ENCODE measurements around the gene GAS5. TPM values are rescaled to one million over a fixed set of nuclear protein-coding genes. Genes with fewer than 3 reads are reported as not detected.
A peak's percentile ranks its signal among the peaks of the same experiment; 100 is the strongest.

The GAS5 gene
- total and polyA plus RNA-seq, 9 of the 15 experiments (the other 6 are each of a cell fraction or from before 2014, with no cell fraction given) = 565 to 1,860 (median 1,006) TPM

DNA sequence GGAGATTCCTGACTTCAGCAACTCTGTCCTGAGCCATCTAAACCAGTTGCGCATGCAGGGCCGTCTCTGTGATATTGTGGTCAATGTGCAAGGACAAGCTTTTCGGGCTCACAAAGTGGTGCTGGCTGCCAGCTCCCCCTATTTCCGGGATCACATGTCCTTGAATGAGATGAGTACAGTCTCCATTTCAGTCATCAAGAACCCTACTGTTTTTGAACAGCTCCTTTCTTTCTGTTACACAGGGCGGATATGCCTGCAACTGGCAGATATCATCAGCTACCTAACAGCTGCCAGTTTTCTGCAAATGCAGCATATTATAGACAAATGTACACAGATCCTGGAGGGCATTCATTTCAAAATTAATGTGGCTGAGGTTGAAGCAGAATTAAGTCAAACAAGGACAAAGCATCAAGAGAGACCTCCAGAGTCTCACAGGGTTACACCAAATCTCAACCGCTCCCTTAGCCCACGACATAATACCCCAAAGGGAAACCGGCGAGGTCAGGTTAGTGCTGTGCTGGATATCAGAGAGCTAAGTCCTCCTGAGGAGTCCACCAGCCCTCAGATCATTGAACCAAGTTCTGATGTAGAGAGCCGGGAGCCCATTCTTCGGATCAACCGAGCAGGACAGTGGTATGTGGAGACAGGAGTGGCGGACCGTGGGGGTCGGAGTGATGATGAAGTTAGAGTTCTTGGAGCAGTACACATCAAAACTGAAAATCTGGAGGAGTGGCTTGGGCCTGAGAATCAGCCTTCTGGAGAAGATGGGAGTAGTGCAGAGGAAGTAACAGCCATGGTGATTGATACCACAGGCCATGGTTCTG is 2.7 kb upstream of the GAS5 start (continued):
- TF ChIP-seq, protein P1, sequence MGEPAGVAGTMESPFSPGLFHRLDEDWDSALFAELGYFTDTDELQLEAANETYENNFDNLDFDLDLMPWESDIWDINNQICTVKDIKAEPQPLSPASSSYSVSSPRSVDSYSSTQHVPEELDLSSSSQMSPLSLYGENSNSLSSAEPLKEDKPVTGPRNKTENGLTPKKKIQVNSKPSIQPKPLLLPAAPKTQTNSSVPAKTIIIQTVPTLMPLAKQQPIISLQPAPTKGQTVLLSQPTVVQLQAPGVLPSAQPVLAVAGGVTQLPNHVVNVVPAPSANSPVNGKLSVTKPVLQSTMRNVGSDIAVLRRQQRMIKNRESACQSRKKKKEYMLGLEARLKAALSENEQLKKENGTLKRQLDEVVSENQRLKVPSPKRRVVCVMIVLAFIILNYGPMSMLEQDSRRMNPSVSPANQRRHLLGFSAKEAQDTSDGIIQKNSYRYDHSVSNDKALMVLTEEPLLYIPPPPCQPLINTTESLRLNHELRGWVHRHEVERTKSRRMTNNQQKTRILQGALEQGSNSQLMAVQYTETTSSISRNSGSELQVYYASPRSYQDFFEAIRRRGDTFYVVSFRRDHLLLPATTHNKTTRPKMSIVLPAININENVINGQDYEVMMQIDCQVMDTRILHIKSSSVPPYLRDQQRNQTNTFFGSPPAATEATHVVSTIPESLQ (CRISPR knock-in tag; IDR thresholded peaks at IDR 0.05) = 0 out of 2 replicates have a peak, but pooled peaks have one; percentile 65
- TF ChIP-seq, protein P2, sequence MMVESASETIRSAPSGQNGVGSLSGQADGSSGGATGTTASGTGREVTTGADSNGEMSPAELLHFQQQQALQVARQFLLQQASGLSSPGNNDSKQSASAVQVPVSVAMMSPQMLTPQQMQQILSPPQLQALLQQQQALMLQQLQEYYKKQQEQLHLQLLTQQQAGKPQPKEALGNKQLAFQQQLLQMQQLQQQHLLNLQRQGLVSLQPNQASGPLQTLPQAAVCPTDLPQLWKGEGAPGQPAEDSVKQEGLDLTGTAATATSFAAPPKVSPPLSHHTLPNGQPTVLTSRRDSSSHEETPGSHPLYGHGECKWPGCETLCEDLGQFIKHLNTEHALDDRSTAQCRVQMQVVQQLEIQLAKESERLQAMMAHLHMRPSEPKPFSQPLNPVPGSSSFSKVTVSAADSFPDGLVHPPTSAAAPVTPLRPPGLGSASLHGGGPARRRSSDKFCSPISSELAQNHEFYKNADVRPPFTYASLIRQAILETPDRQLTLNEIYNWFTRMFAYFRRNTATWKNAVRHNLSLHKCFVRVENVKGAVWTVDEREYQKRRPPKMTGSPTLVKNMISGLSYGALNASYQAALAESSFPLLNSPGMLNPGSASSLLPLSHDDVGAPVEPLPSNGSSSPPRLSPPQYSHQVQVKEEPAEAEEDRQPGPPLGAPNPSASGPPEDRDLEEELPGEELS (CRISPR knock-in tag; IDR thresholded peaks at IDR 0.05; ENCODE audit: borderline replicate concordance) = no peak
- TF ChIP-seq ZNF780A (CRISPR knock-in tag; IDR thresholded peaks at IDR 0.05) (no peak), XRCC3 (IDR thresholded peaks at IDR 0.05) (no peak; the same call in 1 of the 2 replicates), ZNF124 (CRISPR knock-in tag; IDR thresholded peaks at IDR 0.05) (no peak), ARID1B (IDR thresholded peaks at IDR 0.05) (peak; percentile 36; the same call in 1 of the 2 replicates), IRF2 (CRISPR knock-in tag; IDR thresholded peaks at IDR 0.05) (no peak), YBX1 (IDR thresholded peaks at IDR 0.05) (no peak), RHOXF2B (CRISPR knock-in tag; conservative IDR thresholded peaks at IDR 0.05) (no peak), ZNF444 (CRISPR knock-in tag; IDR thresholded peaks at IDR 0.05) (no peak), NEUROD1 (IDR thresholded peaks at IDR 0.05; ENCODE audit: borderline replicate concordance, low read depth, low read length, partially characterized antibody) (no peak), HOXB6 (CRISPR knock-in tag; IDR thresholded peaks at IDR 0.05; ENCODE audit: borderline replicate concordance) (no peak), RBBP5 (IDR thresholded peaks at IDR 0.05; ENCODE audit: borderline replicate concordance, insufficient read depth, low read length, poor library complexity, severe bottlenecking) (no peak), FOXJ3 (CRISPR knock-in tag; IDR thresholded peaks at IDR 0.05) (no peak), MXI1 (IDR thresholded peaks at IDR 0.05; ENCODE audit: low read depth, low read length) (no peak), TFAM (CRISPR knock-in tag; conservative IDR thresholded peaks at IDR 0.05) (no peak), HCFC1 (IDR thresholded peaks at IDR 0.05; ENCODE audit: low read depth, low read length) (no peak), ZNF583 (CRISPR knock-in tag; IDR thresholded peaks at IDR 0.05) (no peak), XRCC4 (IDR thresholded peaks at IDR 0.05; ENCODE audit: extremely low read depth, insufficient read depth, insufficient read length) (no peak), TCFL5 (CRISPR knock-in tag; conservative IDR thresholded peaks at IDR 0.05) (no peak), RBM39 (optimal IDR thresholded peaks at IDR 0.05; ENCODE audit: low read depth, low read length) (no peak), KAT7 (CRISPR knock-in tag; IDR thresholded peaks at IDR 0.05; ENCODE audit: borderline replicate concordance) (no peak), SP2 (IDR thresholded peaks at IDR 0.05; ENCODE audit: extremely low read depth, low read depth, low read length, poor library complexity, severe bottlenecking) (no peak), ZNF253 (CRISPR knock-in tag; conservative IDR thresholded peaks at IDR 0.05) (no peak)
- TF ChIP-seq, protein P3, sequence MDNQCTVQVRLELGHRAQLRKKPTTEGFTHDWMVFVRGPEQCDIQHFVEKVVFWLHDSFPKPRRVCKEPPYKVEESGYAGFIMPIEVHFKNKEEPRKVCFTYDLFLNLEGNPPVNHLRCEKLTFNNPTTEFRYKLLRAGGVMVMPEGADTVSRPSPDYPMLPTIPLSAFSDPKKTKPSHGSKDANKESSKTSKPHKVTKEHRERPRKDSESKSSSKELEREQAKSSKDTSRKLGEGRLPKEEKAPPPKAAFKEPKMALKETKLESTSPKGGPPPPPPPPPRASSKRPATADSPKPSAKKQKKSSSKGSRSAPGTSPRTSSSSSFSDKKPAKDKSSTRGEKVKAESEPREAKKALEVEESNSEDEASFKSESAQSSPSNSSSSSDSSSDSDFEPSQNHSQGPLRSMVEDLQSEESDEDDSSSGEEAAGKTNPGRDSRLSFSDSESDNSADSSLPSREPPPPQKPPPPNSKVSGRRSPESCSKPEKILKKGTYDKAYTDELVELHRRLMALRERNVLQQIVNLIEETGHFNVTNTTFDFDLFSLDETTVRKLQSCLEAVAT (IDR thresholded peaks at IDR 0.05) = no peak
